GM20431 (cell line): ENCODE results near the gene FRMPD2.
"Not testable (repeated sequence)": the region's sequence is repeated elsewhere in the genome, so short reads cannot be mapped to it uniquely, and the experiment has no call there.

Experiments
- in situ Hi-C: fragments of 300-500 bp; cut with MseI, MboI; formaldehyde crosslinking; loops from one replicate; pipeline ENCODE4 v1.15.0; 2020; ENCODE audit warnings: low sequenced_read_pairs; ENCODE audit not compliant: unreplicated experiment

The FRMPD2 gene

GRCh38 chr10:48154211-48155140, 120.0 kb downstream of the FRMPD2 start:
- in situ Hi-C loops = not testable (repeated sequence)

GRCh38 chr10:48147643-48148042, 126.9 kb downstream of the FRMPD2 start:
- in situ Hi-C loops = not testable (repeated sequence)

GRCh38 chr10:48143721-48144642, 130.5 kb downstream of the FRMPD2 start:
- in situ Hi-C loops = not testable (repeated sequence)

GRCh38 chr10:48140949-48141348, 133.5 kb downstream of the FRMPD2 start:
- in situ Hi-C loops = not testable (repeated sequence)

GRCh38 chr10:48139953-48140850, 134.3 kb downstream of the FRMPD2 start:
- in situ Hi-C loops = not testable (repeated sequence)

GRCh38 chr10:48128954-48129353, 145.5 kb downstream of the FRMPD2 start:
- in situ Hi-C loops = not testable (repeated sequence)

- in situ Hi-C loops = not testable (repeated sequence)
Measured at GRCh38 chr10:48126251-48126650, 148.2 kb downstream of the FRMPD2 start.

- in situ Hi-C loops = not testable (repeated sequence)
Measured at GRCh38 chr10:48125631-48126030, 148.9 kb downstream of the FRMPD2 start.

GRCh38 chr10:48122618-48123017, 151.9 kb downstream of the FRMPD2 start:
- in situ Hi-C loops = not testable (repeated sequence)

- in situ Hi-C loops = not testable (repeated sequence)
Measured at GRCh38 chr10:48110277-48110676, 164.2 kb downstream of the FRMPD2 start.
